GM21786 (cell line): ENCODE results near the gene FBN2.
"Not testable (repeated sequence)": the region's sequence is repeated elsewhere in the genome, so short reads cannot be mapped to it uniquely, and the experiment has no call there.

Experiments used
- ATAC-seq: cut with Tn5 transposase; IDR thresholded peaks from one replicate; pipeline ENCODE4 v1.9.1; 2021; ENCODE audit not compliant: unreplicated experiment

FBN2 gene

DNA sequence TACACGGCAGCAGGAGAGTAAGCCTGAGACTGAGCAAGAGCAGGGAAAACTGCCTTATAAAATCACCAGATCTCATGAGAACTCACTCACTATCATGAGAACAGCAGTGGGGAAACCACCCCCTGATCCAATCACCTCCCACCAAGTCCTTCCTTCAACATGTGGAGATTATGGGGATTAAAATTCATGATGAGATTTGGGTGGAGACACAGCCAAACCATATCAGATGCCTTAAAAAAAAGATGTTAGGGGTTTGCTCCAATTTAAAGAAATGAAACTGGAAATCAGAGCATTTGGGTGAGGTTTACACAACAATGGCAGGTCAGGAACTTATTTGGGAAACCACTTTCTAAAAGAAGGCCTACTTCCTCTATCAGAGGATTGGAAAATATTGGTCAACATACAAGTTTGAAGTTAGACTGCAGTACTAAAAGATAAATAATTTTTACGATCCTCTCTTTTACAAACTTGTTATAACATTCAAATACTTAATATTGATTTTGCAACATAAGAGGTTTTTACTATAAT lies 105.1 kb downstream of the FBN2 start:
- no peak for ATAC-seq

DNA sequence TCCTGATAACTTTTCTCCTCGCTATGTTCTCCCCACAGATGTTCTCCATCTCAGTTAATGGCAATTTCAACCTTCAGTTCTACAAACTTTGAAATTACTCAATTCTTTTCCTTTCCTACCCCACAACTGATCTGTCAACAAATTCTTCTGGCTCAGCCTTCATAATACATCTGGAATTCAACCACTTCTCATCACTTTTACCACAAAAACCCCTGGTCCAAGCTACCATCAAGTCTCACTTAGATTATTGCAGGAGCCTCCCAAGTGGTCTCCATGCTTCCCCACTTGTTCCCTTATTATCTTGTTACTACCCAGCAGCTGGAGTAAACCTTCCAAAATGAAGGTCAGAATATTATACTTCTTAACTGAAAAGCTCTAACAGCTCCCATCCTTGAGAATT lies 110.1 kb downstream of the FBN2 start:
- ATAC-seq = no peak

DNA sequence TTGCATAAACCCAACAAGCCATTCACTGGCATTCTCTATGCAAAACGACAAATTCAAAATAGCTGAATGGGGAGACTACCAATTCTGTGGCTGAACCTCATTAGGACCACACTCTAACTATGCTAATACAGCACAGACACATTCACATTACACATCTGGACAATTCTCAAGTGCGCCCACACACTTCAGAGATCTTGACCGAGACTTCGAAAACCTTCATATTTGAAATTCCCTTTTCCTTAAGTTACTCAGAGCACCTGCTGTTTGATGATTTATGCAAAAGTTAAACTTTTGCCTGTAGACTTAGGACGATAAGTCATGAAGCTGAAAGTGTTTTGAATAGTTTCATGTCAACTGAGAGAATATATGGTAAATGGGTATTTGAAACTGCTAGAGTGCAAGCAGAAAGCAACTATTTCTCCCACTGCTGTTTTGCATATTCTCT lies 111.9 kb downstream of the FBN2 start:
- peak; percentile 83 for ATAC-seq

DNA sequence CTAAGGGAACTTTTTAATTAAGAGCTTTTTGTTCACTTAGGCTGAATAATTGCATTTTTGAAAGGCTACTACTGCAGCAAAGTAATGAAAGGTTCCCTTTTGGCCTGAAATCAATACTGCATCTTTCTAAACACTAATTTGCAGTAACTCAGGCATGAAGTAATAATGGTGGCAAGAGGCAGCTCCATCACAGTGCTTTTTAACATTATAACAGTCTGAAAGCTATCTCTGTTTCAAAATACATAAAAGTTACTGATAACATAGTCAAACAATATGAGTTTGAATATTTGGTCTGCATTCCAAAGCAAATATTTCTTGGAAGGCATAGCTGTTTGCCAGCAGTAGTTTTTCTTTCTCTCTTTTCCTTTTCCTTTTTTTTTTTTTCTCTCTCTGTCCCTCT lies 113.4 kb downstream of the FBN2 start:
- no peak for ATAC-seq

DNA sequence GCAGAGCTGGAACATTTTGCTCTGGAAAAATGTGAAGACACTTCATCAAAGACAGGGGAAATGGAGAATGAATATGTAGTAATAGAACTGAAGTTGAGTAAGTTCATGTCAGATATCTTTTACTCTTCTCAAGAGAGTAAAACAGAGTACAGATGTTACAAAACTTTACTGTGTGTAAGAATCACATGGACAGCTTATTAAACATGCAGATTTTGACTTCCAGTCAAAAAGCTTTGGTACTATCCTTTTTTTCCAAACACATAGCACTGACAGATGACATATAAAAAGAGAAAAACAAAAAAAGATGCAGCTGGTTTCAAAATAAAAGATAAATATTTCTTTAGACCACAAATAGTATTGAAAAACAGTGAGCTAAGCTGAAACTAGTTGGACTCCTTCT lies 115.4 kb downstream of the FBN2 start:
- no peak for ATAC-seq

DNA sequence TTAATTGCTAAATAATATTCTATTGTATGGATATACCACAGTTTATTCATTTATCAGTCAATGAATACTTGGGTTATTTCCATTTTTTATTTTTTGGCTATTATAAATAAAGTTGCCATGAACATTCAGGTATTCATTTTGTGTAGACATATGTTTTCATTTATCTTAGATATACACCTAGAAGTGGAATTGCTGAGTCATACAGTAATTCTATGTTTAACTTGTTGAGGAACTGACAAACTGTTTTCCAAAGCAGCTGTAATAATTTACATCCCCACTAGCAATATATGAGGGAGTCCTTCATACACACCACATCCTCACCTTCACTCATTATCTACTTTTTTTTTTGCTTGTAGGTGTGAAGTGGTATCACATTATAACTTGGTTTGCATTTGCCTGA lies 123.6 kb downstream of the FBN2 start:
- ATAC-seq = no peak

DNA sequence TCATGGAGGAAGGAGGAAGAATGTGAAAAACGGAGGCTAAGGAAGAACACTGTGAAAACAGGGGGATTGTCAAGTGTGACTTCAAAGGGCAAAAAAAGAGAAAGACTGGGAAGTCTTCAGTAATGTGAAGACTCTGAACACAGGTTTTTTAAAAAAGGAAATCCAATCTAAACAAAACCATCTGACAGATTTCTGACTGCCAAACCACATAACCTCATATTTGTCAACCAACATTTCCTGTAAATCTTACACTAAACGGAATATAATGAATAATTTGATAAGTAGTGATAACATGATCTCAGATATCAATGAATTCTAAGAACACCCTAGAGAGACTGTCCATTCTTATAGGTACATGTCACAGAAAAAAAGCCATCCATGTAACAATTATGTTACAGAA lies 124.7 kb downstream of the FBN2 start:
- ATAC-seq = no peak

DNA sequence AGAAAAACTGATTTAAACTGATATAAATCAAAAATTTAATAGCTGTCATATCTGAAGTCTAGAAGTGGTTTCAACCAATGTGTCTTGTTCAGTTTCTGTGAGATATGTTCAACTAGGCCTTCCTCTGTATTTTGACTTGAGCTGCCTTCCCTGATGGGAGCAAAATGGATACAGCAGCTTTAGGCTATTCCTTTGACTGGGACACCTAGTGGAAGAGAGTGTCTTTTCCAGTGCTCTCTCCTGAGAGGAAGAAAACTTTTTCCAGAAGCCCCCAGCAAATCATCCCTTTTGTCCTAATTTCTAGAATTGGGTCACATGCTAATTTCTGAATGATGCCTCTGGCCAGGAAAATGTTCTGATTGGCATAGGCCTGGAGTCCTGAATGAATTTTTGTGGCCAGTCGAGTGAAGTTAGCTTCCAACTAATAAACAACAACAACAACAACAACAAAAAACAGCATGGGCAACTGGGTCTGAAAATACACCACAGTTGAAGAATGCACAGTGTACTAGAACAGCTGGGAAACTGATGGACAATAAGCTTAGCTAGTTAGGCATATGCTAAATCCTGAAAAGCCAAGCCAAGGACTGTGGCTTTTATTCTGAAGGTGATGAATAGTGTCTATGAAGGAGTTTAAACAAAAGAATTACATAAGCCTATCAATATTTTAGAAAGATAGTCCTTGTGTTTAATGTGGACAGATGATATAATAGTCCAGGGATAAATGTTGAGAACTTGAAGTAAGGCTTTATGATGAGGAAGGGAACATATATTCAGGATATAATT lies 125.7 kb downstream of the FBN2 start:
- no peak for ATAC-seq

DNA sequence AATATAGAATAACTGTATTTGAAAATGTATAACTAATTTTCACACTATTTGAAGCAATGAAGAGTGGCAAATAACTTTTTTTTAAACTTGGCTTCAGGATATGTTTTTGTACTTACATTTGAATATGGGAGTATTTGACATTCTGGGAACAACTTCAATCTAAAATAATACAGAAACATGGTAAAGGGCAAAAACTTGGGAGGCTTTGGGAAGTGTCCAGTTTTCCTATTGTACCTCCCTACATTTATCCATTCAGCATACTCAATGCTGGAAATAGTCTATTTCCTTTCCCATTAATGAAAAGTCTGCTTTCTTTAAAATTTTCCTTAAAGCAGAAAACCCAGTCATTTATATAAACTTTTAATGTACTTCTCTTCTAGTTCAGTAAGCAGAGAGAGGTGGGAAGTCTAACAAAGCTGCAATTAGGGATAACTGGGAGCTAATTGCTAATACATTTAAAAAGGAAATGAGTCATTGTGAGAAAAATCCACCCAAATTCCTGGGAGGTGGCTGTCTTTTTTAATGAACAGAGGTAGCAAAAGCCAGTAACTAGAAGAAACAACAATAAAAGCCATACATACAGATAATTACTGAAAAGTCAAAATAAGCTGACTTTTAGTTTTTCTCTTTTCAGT lies 128.8 kb downstream of the FBN2 start:
- no peak for ATAC-seq

DNA sequence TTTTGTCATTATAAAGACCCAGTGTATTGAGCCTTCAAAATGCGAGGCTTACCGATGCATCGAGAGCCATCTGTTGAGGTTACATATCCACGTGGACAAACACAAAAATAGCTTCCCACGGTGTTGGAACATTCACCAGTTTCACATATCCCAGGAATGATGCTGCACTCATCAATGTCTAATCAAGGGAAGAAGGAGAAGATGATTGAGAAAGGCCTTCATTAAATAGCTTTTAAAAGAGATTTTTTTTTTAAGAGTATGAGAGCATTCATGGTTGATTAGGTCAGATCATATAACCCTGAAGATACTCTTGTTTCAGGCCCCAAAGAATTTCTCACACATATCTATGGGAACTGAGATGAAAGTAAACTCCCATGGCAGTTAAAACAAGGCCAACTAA lies 129.4 kb downstream of the FBN2 start:
- no peak for ATAC-seq

DNA sequence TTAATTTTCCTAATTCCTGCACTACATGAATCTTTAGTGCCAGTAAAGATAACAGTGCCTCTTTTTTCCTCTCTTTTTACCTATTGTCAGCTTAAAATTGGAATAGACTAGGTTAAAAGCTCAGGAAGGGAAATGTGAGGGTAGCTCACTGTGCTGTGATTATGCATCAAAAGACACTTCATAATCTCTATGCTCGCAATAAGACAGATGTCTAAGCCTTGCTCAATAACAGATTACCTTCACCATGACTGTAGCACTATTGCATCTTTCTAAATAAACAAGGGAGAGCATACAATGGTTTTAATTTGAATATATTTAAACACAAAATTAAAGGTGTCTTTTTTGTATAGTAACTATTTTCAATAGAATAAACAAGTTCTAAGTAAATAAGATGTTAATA lies 130.1 kb downstream of the FBN2 start:
- no peak for ATAC-seq

DNA sequence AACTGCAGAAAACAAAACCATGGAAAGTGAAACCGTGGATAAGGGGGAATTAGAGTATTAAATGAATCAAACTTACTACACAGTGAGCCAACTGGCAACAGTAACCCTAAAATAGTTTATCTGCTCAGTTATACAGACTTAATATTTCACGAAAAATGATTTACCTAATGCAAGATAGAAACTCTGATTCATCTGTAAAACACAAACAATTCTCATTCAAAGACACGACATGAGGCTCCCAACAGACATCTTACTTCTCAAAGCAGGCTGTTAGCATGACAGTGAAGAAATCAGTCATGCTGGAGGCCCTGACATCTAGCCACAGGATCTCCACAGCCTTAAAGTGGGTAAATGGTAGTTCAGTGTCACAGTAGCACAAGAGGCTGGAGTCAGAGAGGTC lies 131.2 kb downstream of the FBN2 start:
- no peak for ATAC-seq

DNA sequence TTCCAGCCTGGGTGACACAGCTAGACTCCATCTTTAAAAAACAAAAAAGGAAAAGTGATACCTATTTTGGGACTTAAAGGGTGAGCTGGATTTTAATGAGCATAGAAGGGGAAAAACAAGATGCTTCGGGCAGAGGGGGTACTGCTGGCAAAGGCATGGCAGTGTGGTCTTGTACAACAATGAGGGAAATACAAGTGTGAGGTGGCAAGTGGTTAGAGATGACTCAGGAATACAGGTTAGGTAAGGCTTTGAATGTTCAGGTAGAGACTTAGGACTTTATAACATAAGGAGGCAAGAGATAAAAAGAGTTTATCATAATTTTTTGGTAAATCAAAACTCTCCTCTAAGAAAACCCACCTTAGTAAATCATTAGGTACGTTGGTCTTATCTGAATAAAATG lies 132.9 kb downstream of the FBN2 start:
- ATAC-seq = no peak

DNA sequence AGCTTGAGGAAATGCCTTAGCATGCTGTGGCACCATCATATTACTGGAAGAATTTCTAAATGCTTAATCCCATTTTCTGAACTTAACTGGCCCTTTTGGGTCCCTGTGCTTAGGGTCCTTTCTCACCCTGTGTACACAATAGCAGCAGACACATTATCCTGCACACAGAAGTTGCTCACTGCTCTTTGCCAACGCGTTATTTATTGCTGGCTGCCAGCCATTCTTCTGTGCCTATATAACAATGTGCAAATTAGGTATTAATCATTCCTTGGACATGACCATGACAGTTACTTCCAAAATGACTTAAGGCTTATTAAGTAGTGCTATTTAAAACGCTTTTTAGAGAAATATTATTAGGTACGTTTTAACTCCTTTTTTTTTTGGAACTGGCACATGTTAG lies 134.7 kb downstream of the FBN2 start:
- ATAC-seq = no peak

DNA sequence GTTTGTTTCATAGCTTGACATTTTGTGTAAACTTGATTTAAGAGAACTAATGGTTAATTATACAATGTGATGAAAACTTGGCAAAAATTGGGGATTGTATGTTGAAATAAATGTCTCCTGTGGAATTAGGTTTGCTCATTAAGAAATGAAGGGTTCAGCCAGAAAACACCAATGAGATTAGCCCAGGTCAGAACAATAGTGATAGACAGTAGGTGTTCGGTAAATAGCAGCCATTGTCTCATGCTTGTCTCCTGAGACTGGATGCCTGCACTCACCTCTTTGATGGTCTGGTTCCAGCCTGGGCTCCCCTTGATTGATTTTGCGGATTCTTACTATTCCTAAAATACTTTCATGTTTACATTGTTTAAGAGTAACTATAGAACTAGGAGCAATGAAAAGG lies 135.5 kb downstream of the FBN2 start:
- no peak for ATAC-seq

DNA sequence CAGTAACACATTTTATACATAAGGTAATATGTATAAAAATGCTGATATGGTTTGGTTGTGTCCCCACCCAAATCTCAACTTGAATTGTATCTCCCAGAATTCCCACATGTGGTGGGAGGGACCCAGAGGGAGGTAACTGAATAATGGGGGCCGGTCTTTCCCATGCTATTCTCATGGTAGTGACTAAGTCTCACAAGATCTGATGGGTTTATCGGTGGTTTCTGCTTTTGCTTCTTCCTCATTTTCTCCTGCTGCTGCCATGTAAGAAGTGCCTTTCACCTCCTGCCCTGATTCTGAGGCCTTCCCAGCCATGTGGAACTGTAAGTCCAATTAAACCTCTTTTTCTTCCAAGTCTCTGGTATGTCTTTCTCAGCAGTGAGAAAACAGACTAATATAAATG lies 137.3 kb downstream of the FBN2 start:
- ATAC-seq = not testable (repeated sequence)

DNA sequence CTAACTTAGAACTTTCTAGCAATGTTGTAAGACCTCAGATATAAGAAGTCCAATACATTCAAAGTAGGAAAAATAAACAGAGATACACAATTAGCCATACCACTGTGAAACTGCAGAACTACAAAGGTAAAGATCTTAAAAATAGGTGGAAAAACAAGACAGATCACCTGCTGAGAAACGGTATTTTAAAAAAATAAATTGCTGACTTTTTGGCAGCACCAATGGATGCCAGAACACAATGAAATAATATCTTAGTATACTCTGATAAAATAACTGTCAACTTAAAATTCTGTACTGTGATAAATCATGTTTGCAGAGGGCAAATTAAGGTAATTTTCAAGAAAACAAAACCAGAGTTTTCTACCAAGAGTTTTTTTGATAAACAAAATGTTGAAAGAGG lies 138.9 kb downstream of the FBN2 start:
- ATAC-seq = no peak

DNA sequence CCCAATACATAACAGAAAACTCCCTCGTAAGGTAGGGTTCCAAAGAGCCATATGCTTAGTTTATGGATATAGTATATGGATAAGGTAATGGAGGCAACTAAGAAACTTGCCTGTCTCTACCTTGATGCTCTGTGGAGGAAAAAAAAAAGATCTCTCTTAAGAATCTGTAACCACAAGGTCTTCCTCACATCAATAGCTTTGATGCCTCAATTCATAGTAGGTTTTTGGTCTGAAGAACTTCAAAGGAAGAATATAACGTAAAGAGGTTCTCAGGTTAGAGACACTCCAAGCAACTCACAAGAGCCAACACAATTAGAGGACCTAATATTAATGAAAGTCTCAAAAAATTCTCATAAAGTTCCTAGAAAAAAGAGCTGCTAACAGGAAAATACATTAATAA lies 140.2 kb downstream of the FBN2 start:
- ATAC-seq = no peak

DNA sequence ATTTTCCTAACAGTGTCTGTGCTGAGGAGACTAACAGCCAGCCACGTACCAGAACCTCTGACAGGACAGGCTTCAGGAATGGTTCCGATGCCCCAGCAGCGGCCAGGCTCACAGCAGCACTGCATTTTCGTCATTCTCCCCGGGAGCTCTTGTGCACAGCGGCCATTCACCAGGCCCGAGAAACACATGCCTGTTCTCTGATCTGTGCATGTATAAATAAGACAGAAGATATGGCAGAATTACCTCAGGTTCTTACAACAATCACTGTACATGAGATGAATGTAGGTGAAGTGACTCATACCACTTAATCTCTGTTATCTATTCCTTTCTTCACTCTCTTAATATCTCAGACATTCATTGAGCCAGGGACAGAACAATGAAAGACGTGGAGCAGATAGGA lies 143.0 kb downstream of the FBN2 start:
- ATAC-seq = no peak

DNA sequence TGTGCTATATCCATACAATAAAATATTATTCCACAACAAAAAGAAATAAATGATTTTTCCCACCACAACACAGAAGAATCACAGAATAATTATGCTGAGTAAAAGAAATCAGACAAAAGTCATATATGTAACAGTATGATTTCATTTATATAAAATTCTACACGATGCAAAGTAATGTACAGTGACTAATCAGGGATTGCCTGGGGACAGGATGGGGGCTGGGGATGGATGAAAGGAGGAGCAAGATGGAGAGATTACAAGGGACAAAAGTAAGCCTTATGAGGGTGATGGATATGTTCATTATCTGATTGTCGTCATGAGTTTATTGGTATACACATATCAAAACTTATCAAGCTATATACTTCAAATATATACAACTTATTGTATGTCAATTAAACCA lies 154.0 kb downstream of the FBN2 start:
- no peak for ATAC-seq

DNA sequence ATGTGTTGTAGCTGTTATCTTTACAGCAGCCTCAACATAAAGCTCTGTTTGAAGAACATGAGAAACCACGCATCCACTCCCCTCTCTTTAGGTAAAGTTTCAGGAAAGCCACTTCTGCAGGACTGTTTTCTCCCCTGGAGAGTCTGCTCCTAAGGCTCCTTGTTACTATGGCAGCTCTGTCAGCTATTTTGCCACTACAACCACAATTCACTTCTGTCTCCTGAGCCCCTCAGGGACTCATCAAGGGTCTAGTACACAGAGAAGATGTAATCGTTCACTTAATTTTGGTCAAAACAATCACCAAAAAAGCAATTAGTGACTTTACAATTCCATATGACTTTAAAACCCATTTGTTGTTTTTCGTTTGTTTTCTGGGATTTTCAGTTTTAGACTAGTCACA lies 157.7 kb downstream of the FBN2 start:
- ATAC-seq = no peak

DNA sequence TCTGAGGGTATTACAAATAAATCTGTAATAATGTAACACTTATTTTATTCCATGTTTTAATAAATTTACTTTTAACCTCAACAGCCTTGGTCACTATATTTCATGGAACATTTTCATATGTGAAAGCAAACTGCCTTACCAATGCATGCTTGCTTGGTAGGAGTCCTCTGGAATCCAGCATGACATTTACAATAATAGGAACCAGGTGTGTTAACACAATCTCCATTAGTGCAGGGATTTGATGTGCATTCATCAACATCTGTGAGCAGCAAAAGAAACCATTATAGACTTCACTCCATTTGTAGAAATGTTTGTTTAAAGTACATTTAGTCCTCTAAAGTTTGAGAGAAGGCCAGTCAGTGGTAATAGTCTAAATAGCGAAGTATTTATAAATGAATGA lies 159.4 kb downstream of the FBN2 start:
- no peak for ATAC-seq

DNA sequence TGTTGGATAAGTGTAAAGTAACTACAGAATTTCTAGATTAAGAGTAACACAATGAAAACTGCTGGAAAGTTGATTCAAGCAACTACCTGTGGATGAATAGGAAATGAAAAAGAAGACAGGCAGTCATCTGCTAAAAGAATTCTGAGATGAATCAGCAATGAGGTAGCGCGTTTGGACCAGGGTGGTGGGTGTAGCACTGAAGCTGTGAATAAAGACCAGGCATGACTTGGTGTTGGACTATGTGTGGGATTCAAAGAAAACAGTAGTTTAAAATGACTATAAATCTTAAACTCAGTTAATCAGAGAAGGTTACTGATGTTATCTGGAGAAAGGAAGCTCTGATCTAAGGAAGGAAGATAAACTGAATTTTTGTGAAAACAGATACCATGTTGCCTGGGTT lies 159.8 kb downstream of the FBN2 start:
- ATAC-seq = no peak
